Measurements from ENCODE around the gene UPK2. TPM values are rescaled to one million over a fixed set of nuclear protein-coding genes. Genes with fewer than 3 reads are reported as not detected.

UPK2 gene
- total RNA-seq, result not detected in 2 replicates

DNA sequence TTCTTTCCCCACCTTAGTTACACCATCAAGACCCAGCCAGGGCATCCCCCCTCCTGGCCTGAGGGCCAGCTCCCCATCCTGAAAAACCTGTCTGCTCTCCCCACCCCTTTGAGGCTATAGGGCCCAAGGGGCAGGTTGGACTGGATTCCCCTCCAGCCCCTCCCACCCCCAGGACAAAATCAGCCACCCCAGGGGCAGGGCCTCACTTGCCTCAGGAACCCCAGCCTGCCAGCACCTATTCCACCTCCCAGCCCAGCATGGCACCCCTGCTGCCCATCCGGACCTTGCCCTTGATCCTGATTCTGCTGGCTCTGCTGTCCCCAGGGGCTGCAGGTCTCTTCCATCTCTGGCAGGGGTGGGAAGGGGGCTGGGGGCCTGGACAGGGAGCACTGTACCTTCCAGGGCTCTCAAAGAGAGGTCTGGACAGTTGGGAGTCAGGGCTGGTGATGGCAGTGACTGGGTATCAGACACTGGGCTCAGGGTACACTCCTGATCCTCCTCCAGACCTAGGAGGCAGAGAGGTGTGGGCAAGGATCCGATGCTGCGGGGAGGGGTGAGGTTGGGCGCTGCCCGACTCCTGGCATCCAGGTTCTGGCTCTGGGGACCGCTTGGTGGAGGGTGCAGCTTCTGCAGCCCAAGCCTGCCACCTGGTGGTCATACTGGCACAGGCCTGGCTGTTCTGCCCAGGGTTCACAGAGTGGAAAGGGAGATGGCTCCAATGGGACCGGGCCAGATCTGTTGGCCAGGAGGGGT, at the start of gene UPK2:
UPK2 (plus strand) TSS at position 205 of the 753 bp plus-strand sequence; CDS start at position 258, 53 bp downstream.
- intact Hi-C loops (cut with micrococcal nuclease), result loop anchor here (1.0 kb wide), 4 partner anchors 26 to 297 kb away; no protein-coding TSS in a partner anchor

DNA sequence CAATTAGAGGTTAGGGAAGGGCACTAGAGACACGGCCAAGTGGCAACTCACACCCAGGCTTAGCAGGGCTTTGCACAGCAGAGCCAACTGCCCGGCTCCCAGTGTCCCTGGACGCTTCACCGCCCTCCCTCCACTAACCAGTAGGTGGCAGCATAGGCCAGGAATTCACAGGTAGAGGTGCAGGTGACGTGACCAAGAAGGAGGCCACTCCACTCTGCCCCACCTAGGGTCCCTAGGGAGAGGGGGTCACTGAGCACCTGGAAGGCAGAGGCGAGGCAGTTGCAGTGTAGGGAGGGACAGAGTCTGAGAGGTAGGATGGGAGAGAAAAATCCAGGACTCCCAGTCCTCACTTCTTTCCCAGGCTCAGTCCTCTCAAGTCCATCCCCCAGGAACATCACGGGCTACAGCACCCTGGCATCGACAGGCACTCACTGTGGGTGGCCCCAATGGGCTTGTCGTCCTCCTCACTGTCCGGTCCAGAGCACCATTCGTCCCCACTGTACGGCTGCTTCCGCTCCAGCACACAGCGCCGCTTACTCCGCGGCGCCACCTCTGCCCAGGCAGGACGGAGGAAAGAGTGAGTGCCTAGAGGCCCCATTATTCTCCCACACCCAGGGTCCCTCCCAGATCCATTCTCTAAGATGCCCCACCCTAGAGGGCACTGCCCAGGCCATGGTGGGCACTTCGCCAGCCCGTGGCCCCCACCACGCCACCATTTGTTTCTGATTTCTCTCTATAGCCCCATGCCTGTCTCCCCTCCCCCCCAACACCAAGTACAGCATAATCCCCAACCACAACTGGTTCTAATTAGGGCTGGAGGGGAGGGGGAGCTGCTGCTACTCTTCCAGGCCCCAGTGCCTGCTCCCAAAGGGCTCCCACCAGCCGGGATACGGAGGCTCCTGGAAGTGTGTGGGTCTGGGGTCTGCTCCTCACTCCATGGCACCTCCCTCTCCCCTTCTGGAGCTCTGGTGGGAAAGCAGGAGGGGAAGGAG, 48.8 kb upstream of the UPK2 start:
- intact Hi-C loops (cut with micrococcal nuclease), result loop anchor here (1.0 kb wide), 2 partner anchors 23 to 49 kb away; partner anchors contain the start of gene UPK2

DNA sequence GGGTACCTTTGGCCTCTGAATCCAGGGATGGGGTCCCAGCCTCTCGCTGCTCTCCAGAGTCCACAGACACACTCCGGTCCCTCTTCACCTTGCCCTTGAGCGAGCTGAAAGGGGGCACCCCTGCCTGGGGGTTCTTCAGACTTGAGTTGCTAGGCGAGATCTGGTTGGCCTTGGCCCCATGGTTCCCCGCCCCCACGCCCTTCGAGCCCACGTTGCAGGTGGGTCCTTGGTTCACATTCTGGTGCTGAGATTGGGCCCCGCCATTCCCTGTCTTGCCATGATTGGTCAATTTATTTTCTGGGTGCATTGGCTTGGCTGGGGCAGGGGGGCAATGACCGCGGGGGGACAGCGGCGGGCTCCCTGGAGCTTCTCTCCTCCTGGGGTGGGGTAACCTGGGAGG, 47.8 kb upstream of the UPK2 start:
- intact Hi-C loops (cut with micrococcal nuclease), result no loop called here

DNA sequence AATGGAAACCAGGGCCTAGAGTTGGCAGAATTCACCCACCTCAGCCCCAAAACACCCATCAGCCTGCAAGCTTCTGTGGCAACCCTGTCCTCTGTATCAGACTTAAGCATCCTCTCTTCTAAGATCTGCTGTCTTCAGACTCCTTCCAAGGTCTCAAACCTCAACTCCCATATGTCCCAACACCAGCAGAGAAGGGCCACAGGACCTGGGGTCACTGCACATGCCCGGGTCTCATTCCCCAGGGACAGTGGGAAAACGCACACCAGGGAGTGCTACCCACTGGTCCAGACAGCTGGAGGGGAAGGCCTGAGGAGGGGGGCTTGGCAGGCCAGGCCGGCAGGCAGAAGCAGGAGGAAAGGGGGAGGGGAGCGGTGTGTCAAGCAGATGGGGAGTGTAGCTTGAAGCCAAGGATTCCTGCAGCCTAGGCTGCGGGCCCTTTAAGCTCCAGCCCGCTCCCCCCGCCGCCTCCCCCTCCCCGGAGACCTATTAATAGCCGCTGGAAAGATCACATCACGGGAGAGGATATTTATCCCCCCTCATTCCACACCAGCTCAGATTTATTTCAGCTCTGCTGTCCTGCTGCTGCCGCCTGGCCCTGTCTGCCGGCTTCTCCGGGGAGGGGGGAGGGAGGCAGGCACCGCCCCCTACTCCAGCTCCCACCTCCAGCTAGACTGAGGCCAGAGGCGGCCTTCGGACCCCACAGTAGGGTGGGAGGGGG, 47.0 kb upstream of the UPK2 start:
- intact Hi-C loops (cut with micrococcal nuclease), result no loop called here

GRCh38 chr11:118909619-118910308, 46.3 kb upstream of the UPK2 start:
- intact Hi-C loops (cut with micrococcal nuclease), result no loop called here

- intact Hi-C loops (cut with micrococcal nuclease), result loop anchor here (1.0 kb wide), 1 partner anchor 147 kb away; the partner anchor contains the start of gene HYOU1
Observed at GRCh38 chr11:118910309-118911112, 45.6 kb upstream of the UPK2 start.

DNA sequence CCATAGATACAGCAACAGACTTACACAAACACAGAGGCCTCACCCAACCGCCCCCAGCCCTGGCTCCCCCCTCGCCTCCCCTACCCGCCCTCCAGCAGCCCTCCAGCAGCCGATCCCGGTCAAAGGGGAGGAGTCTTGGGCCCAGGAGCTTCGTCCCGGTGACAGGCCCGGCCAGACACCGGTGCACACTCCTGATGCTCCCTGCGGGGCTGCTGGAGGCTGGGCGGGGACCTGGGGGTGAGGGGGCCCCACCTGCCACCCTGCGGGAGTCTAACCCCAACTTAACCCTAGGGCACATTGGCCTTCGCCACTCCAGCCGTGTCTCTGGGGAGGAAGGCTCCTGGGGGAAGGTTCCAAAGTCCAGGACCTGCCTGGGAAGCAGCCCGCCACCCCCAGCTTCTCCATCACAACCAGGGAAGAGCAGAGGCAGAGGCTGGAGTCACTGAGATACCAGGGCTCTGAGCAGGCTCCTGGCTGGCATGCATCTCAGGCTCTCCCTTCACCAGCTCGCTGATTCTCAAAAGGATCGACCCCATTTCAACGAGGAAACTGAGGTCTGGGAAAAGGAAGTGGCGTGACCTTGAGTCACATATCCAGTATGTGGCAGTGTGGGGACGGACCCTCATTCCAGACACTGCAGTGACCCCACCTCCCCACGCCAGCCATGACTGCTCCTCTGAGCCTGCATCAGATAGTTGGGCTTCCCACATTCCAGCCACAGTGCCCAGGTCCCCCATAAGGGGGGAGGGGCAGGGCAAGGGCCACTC, 44.8 kb upstream of the UPK2 start:
- intact Hi-C loops (cut with micrococcal nuclease), result loop anchor here (1.0 kb wide), 1 partner anchor 146 kb away; the partner anchor contains the start of gene HYOU1

GRCh38 chr11:118911880-118912741, 44.0 kb upstream of the UPK2 start:
- intact Hi-C loops (cut with micrococcal nuclease), result loop anchor here (1.0 kb wide), 2 partner anchors 16 to 145 kb away; partner anchors contain the start of gene HYOU1

GRCh38 chr11:118912742-118913410, 43.2 kb upstream of the UPK2 start:
- intact Hi-C loops (cut with micrococcal nuclease), result loop anchor here (1.0 kb wide), 1 partner anchor 15 kb away; no protein-coding TSS in a partner anchor

GRCh38 chr11:118913411-118914125, 42.5 kb upstream of the UPK2 start:
- intact Hi-C loops (cut with micrococcal nuclease), result no loop called here

DNA sequence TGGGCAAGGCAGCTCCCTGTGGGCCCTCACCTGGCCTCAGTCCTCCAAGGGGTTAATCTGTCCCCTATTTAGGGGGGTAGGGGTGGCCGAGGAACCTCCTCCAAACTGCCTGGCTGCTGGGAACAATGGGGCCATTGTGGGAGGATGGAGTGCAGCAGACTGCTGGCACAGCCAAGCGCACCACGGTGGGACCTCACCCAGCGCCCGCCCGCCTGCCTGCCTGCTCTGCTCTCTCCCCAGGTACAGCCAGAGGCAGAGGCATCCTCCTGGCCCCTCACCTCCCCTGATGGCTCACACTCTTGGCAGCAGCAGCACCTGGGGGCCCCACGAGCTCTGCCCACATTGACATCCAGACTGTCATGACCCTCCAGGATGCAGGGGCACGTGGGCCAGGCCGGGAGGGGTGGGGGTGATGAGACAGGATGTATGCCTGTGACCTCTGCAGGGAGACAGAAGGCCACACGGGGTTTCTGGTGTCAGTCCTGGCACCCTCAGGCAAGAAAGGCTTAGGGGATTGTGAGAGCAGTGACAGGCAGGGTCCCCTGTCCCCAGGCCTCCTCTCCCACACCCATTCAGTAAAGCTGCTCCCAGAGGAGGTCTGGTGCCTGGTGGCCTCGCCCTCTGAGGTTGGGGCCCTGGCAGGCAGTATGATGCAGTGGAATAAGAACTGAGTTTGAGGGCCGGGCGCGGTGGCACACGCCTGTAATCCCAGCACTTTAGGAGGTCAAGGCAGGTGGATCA, 41.8 kb upstream of the UPK2 start:
- intact Hi-C loops (cut with micrococcal nuclease), result no loop called here

GRCh38 chr11:118914987-118915386, 41.1 kb upstream of the UPK2 start:
- intact Hi-C loops (cut with micrococcal nuclease), result no loop called here

DNA sequence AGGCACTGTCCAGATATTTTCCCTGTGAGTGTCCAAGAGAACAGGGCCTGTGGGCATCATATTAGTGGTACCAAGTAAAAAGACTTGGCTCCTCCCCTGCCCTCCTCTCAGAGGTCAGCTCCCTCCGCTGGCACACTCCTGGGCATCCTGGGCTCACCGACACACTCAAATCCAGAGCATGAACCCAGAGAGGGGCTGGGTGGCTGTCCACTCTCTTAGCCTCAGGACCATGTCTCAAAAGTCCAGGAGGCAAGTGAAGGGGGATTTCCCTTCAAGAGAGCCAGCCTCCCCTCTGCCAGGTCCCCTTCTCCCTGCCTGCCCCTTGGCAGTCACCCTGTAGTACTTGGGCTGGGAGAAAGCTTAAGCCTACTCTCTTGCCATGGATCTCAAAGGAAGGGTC, 40.7 kb upstream of the UPK2 start:
- intact Hi-C loops (cut with micrococcal nuclease), result no loop called here

DNA sequence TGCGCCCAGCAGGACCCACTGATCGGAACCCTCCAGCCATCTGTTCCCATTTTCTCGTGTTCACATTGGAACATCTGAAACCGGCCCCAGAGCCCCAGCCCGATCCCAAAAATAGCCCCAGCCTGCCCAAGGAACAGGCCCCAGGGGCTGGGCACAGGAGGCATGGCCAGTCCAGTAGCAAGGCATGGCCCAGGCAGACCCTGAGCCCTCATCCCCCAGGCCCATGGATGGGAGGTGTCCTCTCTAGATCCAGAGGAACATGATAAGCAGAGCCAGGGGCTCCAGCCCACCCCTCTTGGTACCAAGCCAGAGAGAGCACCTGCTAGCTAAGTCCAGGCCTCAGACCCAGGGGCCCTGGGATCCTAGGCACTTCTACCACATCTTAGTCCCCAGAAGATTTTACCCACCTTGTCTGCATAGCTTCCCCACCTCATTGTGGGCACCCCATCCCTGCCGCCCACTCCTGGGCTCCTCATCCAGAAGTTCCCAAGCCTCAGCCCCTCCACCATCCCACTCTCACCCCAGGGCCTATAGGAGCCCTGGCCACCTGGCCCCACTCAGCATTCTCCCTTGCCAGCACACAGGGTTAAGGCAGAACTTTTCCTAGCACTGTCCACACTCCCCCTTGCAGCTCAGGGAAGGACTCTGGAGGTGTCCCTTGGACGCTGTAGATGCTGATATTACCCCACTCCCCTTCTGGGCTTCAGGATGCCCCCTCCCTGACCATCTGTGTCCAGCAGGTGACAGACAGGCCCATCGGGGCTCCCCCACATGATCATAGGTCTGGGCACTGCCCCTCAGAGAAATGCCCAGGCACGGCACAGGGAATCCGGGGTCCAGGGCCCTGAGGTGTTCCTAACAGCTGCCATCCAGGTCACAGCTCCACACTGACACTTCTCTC, 39.9 kb upstream of the UPK2 start:
- intact Hi-C loops (cut with micrococcal nuclease), result no loop called here

- intact Hi-C loops (cut with micrococcal nuclease), result no loop called here
Observed at GRCh38 chr11:118916842-118917388, 39.2 kb upstream of the UPK2 start.

Measured in T-helper 2 cell treated with Interferon-gamma antibody and Interleukin-4, amounts not matched to agents 100 ng/mL and 5 ng/mL, for 36 hours (primary cell).